ENCODE data around the gene PIP4P1.

Gene PIP4P1

DNA sequence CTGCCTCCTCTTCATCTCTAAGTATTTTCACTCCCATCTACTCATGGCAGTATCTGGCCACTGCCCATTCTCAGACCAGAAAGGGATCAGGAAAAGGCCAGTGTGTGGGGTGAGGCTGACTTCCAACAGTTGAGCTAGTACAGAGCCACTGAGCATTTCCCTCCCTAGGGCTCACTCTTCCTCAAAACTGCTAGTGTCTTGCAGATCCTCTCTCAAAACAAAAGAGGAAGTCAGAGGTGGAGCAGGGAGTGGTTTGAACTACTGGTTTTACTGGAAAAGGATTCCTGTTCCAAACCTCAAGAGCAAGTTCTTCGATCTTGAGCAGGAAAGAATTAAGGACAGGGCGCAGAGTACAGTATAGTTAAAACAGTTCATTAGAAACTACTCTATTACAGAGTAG lies 32.4 kb upstream of the PIP4P1 start:
- no peak for ATAC-seq
- no peak for TF ChIP-seq BACH2 (CRISPR knock-in tag; IDR thresholded peaks at IDR 0.05; ENCODE audit: borderline replicate concordance)
- no peak for TF ChIP-seq ESRRG (CRISPR knock-in tag; IDR thresholded peaks at IDR 0.05)
- TF ChIP-seq ZC3H10 (CRISPR knock-in tag; IDR thresholded peaks at IDR 0.05) = no peak
- TF ChIP-seq TCF4 (CRISPR knock-in tag; IDR thresholded peaks at IDR 0.05; ENCODE audit: borderline replicate concordance) = no peak
- no peak for TF ChIP-seq GLIS3 (CRISPR knock-in tag; IDR thresholded peaks at IDR 0.05)
- TF ChIP-seq ZNF565 (CRISPR knock-in tag; conservative IDR thresholded peaks at IDR 0.05; ENCODE audit: low read depth) = no peak
- no peak for TF ChIP-seq ZNF8 (CRISPR knock-in tag; IDR thresholded peaks at IDR 0.05)
- TF ChIP-seq, protein P1, sequence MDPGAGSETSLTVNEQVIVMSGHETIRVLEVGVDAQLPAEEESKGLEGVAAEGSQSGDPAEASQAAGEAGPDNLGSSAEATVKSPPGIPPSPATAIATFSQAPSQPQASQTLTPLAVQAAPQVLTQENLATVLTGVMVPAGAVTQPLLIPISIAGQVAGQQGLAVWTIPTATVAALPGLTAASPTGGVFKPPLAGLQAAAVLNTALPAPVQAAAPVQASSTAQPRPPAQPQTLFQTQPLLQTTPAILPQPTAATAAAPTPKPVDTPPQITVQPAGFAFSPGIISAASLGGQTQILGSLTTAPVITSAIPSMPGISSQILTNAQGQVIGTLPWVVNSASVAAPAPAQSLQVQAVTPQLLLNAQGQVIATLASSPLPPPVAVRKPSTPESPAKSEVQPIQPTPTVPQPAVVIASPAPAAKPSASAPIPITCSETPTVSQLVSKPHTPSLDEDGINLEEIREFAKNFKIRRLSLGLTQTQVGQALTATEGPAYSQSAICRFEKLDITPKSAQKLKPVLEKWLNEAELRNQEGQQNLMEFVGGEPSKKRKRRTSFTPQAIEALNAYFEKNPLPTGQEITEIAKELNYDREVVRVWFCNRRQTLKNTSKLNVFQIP (CRISPR knock-in tag; IDR thresholded peaks at IDR 0.05; ENCODE audit: borderline replicate concordance, low read depth) = no peak
- TF ChIP-seq, protein P2, sequence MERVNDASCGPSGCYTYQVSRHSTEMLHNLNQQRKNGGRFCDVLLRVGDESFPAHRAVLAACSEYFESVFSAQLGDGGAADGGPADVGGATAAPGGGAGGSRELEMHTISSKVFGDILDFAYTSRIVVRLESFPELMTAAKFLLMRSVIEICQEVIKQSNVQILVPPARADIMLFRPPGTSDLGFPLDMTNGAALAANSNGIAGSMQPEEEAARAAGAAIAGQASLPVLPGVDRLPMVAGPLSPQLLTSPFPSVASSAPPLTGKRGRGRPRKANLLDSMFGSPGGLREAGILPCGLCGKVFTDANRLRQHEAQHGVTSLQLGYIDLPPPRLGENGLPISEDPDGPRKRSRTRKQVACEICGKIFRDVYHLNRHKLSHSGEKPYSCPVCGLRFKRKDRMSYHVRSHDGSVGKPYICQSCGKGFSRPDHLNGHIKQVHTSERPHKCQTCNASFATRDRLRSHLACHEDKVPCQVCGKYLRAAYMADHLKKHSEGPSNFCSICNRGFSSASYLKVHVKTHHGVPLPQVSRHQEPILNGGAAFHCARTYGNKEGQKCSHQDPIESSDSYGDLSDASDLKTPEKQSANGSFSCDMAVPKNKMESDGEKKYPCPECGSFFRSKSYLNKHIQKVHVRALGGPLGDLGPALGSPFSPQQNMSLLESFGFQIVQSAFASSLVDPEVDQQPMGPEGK (CRISPR knock-in tag; IDR thresholded peaks at IDR 0.05; ENCODE audit: borderline replicate concordance) = no peak
- TF ChIP-seq ARNTL (CRISPR knock-in tag; IDR thresholded peaks at IDR 0.05; ENCODE audit: borderline replicate concordance, low read depth) = no peak
- TF ChIP-seq SNAI2 (CRISPR knock-in tag; IDR thresholded peaks at IDR 0.05) = no peak
- TF ChIP-seq TOX (CRISPR knock-in tag; IDR thresholded peaks at IDR 0.05; ENCODE audit: borderline replicate concordance) = no peak
- TF ChIP-seq ISL1 (CRISPR knock-in tag; IDR thresholded peaks at IDR 0.05) = no peak

DNA sequence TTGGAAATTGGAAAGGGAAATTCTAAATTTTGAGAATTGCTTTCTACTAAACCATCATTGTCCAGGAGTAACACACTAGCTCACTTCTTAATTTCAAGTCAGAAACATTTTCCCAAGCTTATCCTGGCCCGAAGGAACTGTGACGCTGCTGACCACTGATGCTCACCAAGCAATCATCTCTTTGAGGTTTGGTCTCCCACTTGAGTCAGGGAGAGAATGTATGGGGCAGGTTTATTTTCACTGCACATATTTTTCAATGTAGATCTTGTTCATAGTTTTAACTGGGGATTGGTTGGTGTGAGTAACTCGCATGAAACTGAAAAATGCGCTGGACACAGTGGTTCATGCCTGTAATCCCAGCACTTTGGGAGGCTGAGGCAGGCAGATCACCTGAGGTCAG lies 31.3 kb upstream of the PIP4P1 start:
- TF ChIP-seq, protein P1 (CRISPR knock-in tag; IDR thresholded peaks at IDR 0.05; ENCODE audit: borderline replicate concordance, low read depth) = no peak
- TF ChIP-seq ZNF565 (CRISPR knock-in tag; conservative IDR thresholded peaks at IDR 0.05; ENCODE audit: low read depth) (no peak), TOX (CRISPR knock-in tag; IDR thresholded peaks at IDR 0.05; ENCODE audit: borderline replicate concordance) (no peak), ESRRG (CRISPR knock-in tag; IDR thresholded peaks at IDR 0.05) (no peak), TCF4 (CRISPR knock-in tag; IDR thresholded peaks at IDR 0.05; ENCODE audit: borderline replicate concordance) (no peak), RARB (CRISPR knock-in tag; IDR thresholded peaks at IDR 0.05) (no peak), BACH2 (CRISPR knock-in tag; IDR thresholded peaks at IDR 0.05; ENCODE audit: borderline replicate concordance) (no peak), SNAI2 (CRISPR knock-in tag; IDR thresholded peaks at IDR 0.05) (no peak), ZNF8 (CRISPR knock-in tag; IDR thresholded peaks at IDR 0.05) (no peak), PPARA (CRISPR knock-in tag; IDR thresholded peaks at IDR 0.05; ENCODE audit: borderline replicate concordance) (no peak), ARNTL (CRISPR knock-in tag; IDR thresholded peaks at IDR 0.05; ENCODE audit: borderline replicate concordance, low read depth) (no peak), ZFP3 (CRISPR knock-in tag; IDR thresholded peaks at IDR 0.05) (no peak), ZC3H10 (CRISPR knock-in tag; IDR thresholded peaks at IDR 0.05) (no peak), CSDC2 (CRISPR knock-in tag; IDR thresholded peaks at IDR 0.05) (no peak), ZFP30 (CRISPR knock-in tag; IDR thresholded peaks at IDR 0.05) (no peak)
- TF ChIP-seq, protein P3, sequence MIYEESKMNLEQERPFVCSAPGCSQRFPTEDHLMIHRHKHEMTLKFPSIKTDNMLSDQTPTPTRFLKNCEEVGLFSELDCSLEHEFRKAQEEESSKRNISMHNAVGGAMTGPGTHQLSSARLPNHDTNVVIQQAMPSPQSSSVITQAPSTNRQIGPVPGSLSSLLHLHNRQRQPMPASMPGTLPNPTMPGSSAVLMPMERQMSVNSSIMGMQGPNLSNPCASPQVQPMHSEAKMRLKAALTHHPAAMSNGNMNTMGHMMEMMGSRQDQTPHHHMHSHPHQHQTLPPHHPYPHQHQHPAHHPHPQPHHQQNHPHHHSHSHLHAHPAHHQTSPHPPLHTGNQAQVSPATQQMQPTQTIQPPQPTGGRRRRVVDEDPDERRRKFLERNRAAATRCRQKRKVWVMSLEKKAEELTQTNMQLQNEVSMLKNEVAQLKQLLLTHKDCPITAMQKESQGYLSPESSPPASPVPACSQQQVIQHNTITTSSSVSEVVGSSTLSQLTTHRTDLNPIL (CRISPR knock-in tag; IDR thresholded peaks at IDR 0.05; ENCODE audit: low read depth) = no peak
- TF ChIP-seq, protein P2 (CRISPR knock-in tag; IDR thresholded peaks at IDR 0.05; ENCODE audit: borderline replicate concordance) = no peak
- ATAC-seq = no peak

DNA sequence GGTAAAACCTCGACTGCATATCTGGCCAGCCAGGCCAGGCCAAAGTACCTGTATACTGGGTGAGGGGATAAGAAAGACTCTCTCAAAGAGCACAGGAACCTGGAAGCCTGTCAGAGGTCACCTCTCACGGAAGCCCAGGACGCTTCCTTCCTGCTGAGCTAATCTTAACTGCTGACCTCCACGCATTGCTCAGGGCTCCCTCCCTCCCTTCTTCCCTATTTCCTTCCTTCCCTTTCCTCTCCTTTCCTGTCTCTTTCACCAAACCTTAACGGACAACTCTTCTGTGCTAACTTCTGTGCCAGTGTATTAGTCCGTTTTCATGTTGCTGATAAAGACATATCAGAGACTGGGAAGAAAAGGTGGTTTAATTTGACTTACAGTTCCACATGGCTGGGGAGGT lies 29.3 kb upstream of the PIP4P1 start:
- ATAC-seq = no peak
- no peak for TF ChIP-seq OSR1 (CRISPR knock-in tag; IDR thresholded peaks at IDR 0.05)

Data from SK-N-SH treated with all-trans-retinoic acid at 6 μM for 48 hours (cell line).